Neural cell (in vitro differentiated cells): ENCODE measurements around the gene OTOP2. TPM values are rescaled to one million over a fixed set of nuclear protein-coding genes. Genes with fewer than 3 reads are reported as not detected.

Experiments
- H2AFZ ChIP-seq: fragments of 200-600, 300-800 bp; sonication (generic), shearing (Covaris generic); 2 replicates; pipeline ENCODE4 v1.6.0; 2014; ENCODE audit warnings: low read depth, mild to moderate bottlenecking, antibody characterized with exemption, low read length, moderate library complexity
- H3F3A ChIP-seq: fragments of 200-600 bp; shearing (Covaris generic); 2 replicates; pipeline ENCODE4 v1.6.1; 2016; ENCODE audit warnings: mild to moderate bottlenecking, moderate library complexity, mixed read lengths, antibody characterized with exemption, low read length; ENCODE audit not compliant: insufficient read depth, poor library complexity, severe bottlenecking
- H3K27ac ChIP-seq: fragments of 200-600, 300-800 bp; sonication (generic), shearing (Covaris generic); 2 replicates; pipeline ENCODE4 v1.5.1; 2014; ENCODE audit warnings: mild to moderate bottlenecking, low read length, moderate library complexity
- H3K27me3 ChIP-seq: fragments of 300-800, 200-600 bp; sonication (generic), shearing (Covaris generic); 2 replicates; pipeline ENCODE4 v1.6.0; 2014; ENCODE audit warnings: mild to moderate bottlenecking, low read depth, low read length, moderate library complexity; ENCODE audit not compliant: insufficient read depth
- H3K36me3 ChIP-seq: fragments of 300-800, 200-600 bp; sonication (generic), shearing (Covaris generic); 2 replicates; pipeline ENCODE4 v1.5.1; 2014; ENCODE audit warnings: mild to moderate bottlenecking, antibody characterized with exemption, low read length, moderate library complexity; ENCODE audit not compliant: insufficient read depth
- H3K4me2 ChIP-seq: fragments of 300-800, 200-600 bp; sonication (generic), shearing (Covaris generic); 2 replicates; pipeline ENCODE4 v1.6.0; 2014; ENCODE audit warnings: mild to moderate bottlenecking, low read length
- H3K4me3 ChIP-seq: fragments of 300-800, 200-600 bp; sonication (generic), shearing (Covaris generic); 2 replicates; pipeline ENCODE4 v1.5.1; 2014; ENCODE audit warnings: mild to moderate bottlenecking, low read length, moderate library complexity
- H3K79me2 ChIP-seq: fragments of 200-600 bp; shearing (Covaris generic); replicated peaks from 2 replicates; pipeline ENCODE4 v1.6.0; 2014; ENCODE audit warnings: mild to moderate bottlenecking, low read length, moderate library complexity; ENCODE audit not compliant: insufficient read depth
- H3K9ac ChIP-seq: fragments of 300-800, 200-600 bp; sonication (generic), shearing (Covaris generic); 2 replicates; pipeline ENCODE4 v1.6.1; 2016; ENCODE audit warnings: mild to moderate bottlenecking, low read length, mixed read lengths
- H3K9me2 ChIP-seq: fragments of 200-600 bp; shearing (Covaris generic); 2 replicates; pipeline ENCODE4 v1.6.1; 2016; ENCODE audit warnings: mild to moderate bottlenecking, low read length, mixed read lengths; ENCODE audit not compliant: insufficient read depth
- H3K9me3 ChIP-seq: fragments of 200-600, 300-800 bp; sonication (generic), shearing (Covaris generic); 2 replicates; pipeline ENCODE4 v1.6.1; 2016; ENCODE audit warnings: mild to moderate bottlenecking, mixed run types, low read length, moderate library complexity, mixed read lengths
- H4K20me1 ChIP-seq: fragments of 200-600 bp; shearing (Covaris generic); 2 replicates; pipeline ENCODE4 v1.6.1; 2016; ENCODE audit warnings: mild to moderate bottlenecking, mixed run types; ENCODE audit not compliant: insufficient read depth
- EP300 ChIP-seq: fragments of 450-650 bp; conservative IDR thresholded peaks from 2 replicates; pipeline ENCODE4 v1.6.1; 2014; ENCODE audit warnings: antibody characterized with exemption, mild to moderate bottlenecking, moderate library complexity; ENCODE audit not compliant: poor library complexity, severe bottlenecking
- EZH2 ChIP-seq: fragments of 200-600, 300-800 bp; shearing (Covaris generic), sonication (generic); IDR thresholded peaks from 2 replicates; pipeline ENCODE4 v1.6.1; 2014; ENCODE audit warnings: antibody characterized with exemption, low read length, borderline replicate concordance, mild to moderate bottlenecking; ENCODE audit not compliant: insufficient read depth, poor library complexity, severe bottlenecking
- MXI1 ChIP-seq: fragments of 450-650 bp; conservative IDR thresholded peaks from 2 replicates; pipeline ENCODE4 v1.6.1; 2014; ENCODE audit warnings: antibody characterized with exemption, mild to moderate bottlenecking; ENCODE audit not compliant: poor library complexity, severe bottlenecking
- POLR2AphosphoS5 ChIP-seq: IDR thresholded peaks from 2 replicates; pipeline ENCODE4 v1.6.1; 2012
- RAD21 ChIP-seq: fragments of 450-650 bp; conservative IDR thresholded peaks from 2 replicates; pipeline ENCODE4 v1.6.1; 2014; ENCODE audit warnings: antibody characterized with exemption, mild to moderate bottlenecking, moderate library complexity
- SMC3 ChIP-seq: fragments of 450-650 bp; conservative IDR thresholded peaks from 2 replicates; pipeline ENCODE4 v1.6.1; 2014; ENCODE audit warnings: antibody characterized with exemption, mild to moderate bottlenecking, moderate library complexity; ENCODE audit not compliant: poor library complexity
- TAF1 ChIP-seq: IDR thresholded peaks from 2 replicates; pipeline ENCODE4 v1.6.1; 2012; ENCODE audit warnings: low read depth
- polyA plus RNA-seq: library from polyadenylated mRNA; depleted of rRNA; stranded (reverse); fragments of >200 nt; gene quantifications from 2 replicates; pipeline ENCODE4 v1.2.3, GENCODE V29; 2014
- TF ChIP-seq, protein P1 (sequence below): fragments of 450-650 bp; IDR thresholded peaks from 2 replicates; pipeline ENCODE4 v1.5.1; 2014; ENCODE audit warnings: antibody characterized with exemption, mild to moderate bottlenecking, moderate library complexity; ENCODE audit not compliant: poor library complexity, severe bottlenecking
- TF ChIP-seq, protein P2 (sequence below): IDR thresholded peaks from 2 replicates; pipeline ENCODE4 v1.6.1; 2012; ENCODE audit warnings: borderline replicate concordance

Gene OTOP2
- polyA plus RNA-seq, 1 donor from 2014 or later, result not detected

DNA sequence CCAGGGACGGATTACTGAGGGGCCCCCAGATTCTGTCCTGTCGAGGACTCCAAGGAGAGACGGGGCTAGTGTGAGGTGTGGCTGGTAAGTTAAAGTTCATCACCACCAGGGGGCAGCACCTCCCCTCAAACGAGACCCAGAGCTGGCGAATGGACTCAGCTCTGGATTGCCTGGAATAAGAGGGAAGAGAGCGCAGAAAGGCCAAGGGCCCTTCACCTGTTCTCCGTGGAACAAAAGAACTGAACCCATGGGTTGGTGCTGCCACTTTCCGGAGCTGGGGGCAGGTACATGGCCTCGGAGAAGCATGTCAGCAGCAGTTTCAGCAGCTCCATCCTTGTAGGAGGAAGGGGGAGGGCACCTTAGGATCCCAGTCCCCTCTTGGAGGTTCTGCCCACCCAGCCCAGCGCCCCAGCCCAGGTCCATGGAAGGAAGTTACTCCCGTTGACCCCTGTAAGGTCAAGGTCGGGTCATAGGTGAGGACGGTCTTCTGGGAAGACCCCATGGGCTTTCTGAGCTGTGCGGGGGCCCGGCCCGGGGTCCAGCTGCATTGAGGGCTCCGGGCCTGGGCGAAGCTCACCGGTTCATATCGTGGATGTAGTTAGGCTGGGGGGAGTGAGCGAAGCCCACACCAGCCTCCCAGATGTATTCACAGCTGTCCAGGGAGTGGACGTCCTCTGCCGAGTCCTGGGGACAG, 37.7 kb downstream of the OTOP2 start:
- Histone ChIP-seq H3K27me3 (no peaks in the 10 kb centered on the region), H2AFZ (no peak overlapping the region), H4K20me1 (no peaks in the 10 kb centered on the region), H3K27ac (no peak overlapping the region), H3K9me2 (no peaks in the 10 kb centered on the region), H3K9me3 (no peaks in the 10 kb centered on the region), H3K36me3 (no peaks in the 10 kb centered on the region), H3F3A (no peaks in the 10 kb centered on the region), H3K9ac (no peak overlapping the region), H3K4me2 (no peak overlapping the region), H3K4me3 (no peak overlapping the region), H3K79me2 (no peaks in the 10 kb centered on the region)
- TF ChIP-seq TAF1 (no peak), EP300 (no peak), SMC3 (peak; percentile 88), RAD21 (peak; percentile 89), EZH2 (no peak), POLR2AphosphoS5 (no peak), MXI1 (no peak)
- TF ChIP-seq, protein P1, sequence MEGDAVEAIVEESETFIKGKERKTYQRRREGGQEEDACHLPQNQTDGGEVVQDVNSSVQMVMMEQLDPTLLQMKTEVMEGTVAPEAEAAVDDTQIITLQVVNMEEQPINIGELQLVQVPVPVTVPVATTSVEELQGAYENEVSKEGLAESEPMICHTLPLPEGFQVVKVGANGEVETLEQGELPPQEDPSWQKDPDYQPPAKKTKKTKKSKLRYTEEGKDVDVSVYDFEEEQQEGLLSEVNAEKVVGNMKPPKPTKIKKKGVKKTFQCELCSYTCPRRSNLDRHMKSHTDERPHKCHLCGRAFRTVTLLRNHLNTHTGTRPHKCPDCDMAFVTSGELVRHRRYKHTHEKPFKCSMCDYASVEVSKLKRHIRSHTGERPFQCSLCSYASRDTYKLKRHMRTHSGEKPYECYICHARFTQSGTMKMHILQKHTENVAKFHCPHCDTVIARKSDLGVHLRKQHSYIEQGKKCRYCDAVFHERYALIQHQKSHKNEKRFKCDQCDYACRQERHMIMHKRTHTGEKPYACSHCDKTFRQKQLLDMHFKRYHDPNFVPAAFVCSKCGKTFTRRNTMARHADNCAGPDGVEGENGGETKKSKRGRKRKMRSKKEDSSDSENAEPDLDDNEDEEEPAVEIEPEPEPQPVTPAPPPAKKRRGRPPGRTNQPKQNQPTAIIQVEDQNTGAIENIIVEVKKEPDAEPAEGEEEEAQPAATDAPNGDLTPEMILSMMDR, result peak; percentile 87
- TF ChIP-seq, protein P2, sequence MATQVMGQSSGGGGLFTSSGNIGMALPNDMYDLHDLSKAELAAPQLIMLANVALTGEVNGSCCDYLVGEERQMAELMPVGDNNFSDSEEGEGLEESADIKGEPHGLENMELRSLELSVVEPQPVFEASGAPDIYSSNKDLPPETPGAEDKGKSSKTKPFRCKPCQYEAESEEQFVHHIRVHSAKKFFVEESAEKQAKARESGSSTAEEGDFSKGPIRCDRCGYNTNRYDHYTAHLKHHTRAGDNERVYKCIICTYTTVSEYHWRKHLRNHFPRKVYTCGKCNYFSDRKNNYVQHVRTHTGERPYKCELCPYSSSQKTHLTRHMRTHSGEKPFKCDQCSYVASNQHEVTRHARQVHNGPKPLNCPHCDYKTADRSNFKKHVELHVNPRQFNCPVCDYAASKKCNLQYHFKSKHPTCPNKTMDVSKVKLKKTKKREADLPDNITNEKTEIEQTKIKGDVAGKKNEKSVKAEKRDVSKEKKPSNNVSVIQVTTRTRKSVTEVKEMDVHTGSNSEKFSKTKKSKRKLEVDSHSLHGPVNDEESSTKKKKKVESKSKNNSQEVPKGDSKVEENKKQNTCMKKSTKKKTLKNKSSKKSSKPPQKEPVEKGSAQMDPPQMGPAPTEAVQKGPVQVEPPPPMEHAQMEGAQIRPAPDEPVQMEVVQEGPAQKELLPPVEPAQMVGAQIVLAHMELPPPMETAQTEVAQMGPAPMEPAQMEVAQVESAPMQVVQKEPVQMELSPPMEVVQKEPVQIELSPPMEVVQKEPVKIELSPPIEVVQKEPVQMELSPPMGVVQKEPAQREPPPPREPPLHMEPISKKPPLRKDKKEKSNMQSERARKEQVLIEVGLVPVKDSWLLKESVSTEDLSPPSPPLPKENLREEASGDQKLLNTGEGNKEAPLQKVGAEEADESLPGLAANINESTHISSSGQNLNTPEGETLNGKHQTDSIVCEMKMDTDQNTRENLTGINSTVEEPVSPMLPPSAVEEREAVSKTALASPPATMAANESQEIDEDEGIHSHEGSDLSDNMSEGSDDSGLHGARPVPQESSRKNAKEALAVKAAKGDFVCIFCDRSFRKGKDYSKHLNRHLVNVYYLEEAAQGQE, result peak; percentile 11

DNA sequence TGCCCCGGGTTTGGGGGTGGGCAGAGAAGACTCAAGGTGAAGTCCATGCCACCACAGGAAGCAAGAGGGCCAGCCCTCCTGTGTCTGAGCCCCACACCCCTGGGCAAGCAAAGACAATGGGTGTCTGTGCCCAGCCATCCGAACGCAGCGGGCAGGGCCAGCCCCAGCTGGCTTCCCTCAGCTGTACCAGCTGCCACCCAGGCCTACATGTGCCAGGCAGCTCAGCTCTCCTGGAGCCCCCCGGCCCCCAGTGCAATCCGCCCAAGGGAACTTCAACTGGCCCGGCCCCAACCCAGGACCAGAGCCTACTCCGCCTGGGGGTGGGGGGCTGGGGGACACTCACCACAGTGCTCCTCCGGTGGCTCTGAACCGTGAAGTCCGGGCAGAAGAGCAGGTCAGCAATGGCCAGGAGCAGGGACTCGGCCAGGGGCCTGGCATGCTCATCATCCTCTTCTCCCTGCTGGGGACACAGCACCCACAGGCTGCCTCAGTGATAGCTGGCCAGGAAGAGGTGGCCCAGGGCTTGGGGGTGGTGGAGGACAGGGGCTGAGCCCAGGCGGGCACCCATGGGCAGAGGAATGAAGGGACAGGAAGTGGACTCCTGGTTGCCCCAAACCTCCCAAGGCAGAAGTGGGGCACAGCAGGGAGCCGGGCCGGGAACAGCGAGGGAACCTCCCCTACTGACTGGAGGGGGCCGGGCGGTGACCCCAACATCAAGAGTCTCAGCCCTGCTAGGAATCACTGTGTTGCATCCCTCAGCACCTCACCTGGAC, 38.7 kb downstream of the OTOP2 start:
- H3K9me3 ChIP-seq, result no peaks in the 10 kb centered on the region
- no peak overlapping the region for H2AFZ ChIP-seq
- TF ChIP-seq MXI1, result no peak
- no peak for TF ChIP-seq RAD21
- TF ChIP-seq, protein P1, result no peak
- no peak for TF ChIP-seq EZH2
- TF ChIP-seq, protein P2, result no peak
- TF ChIP-seq SMC3, result no peak
- TF ChIP-seq EP300, result no peak
- no peak for TF ChIP-seq POLR2AphosphoS5
- no peaks in the 10 kb centered on the region for H3K27me3 ChIP-seq
- H3K9ac ChIP-seq, result no peak overlapping the region
- H3K4me2 ChIP-seq, result no peak overlapping the region
- H3K27ac ChIP-seq, result no peak overlapping the region
- H3F3A ChIP-seq, result no peaks in the 10 kb centered on the region
- no peaks in the 10 kb centered on the region for H3K36me3 ChIP-seq
- H3K4me3 ChIP-seq, result no peak overlapping the region
- H4K20me1 ChIP-seq, result no peaks in the 10 kb centered on the region
- no peaks in the 10 kb centered on the region for H3K79me2 ChIP-seq
- H3K9me2 ChIP-seq, result no peaks in the 10 kb centered on the region
